Measurements from ENCODE around the gene CPSF6. TPM values are rescaled to one million over a fixed set of nuclear protein-coding genes. Genes with fewer than 3 reads are reported as not detected.

The CPSF6 gene
- total RNA-seq, 1 experiment from 2014 or later, result 88.4 TPM

GRCh38 chr12:69321351-69321750 is 82.0 kb downstream of the CPSF6 start (continued):
- TF ChIP-seq, protein P1, sequence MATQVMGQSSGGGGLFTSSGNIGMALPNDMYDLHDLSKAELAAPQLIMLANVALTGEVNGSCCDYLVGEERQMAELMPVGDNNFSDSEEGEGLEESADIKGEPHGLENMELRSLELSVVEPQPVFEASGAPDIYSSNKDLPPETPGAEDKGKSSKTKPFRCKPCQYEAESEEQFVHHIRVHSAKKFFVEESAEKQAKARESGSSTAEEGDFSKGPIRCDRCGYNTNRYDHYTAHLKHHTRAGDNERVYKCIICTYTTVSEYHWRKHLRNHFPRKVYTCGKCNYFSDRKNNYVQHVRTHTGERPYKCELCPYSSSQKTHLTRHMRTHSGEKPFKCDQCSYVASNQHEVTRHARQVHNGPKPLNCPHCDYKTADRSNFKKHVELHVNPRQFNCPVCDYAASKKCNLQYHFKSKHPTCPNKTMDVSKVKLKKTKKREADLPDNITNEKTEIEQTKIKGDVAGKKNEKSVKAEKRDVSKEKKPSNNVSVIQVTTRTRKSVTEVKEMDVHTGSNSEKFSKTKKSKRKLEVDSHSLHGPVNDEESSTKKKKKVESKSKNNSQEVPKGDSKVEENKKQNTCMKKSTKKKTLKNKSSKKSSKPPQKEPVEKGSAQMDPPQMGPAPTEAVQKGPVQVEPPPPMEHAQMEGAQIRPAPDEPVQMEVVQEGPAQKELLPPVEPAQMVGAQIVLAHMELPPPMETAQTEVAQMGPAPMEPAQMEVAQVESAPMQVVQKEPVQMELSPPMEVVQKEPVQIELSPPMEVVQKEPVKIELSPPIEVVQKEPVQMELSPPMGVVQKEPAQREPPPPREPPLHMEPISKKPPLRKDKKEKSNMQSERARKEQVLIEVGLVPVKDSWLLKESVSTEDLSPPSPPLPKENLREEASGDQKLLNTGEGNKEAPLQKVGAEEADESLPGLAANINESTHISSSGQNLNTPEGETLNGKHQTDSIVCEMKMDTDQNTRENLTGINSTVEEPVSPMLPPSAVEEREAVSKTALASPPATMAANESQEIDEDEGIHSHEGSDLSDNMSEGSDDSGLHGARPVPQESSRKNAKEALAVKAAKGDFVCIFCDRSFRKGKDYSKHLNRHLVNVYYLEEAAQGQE (IDR thresholded peaks at IDR 0.05; ENCODE audit: low read depth), result no peak

MicroRNAs within 50 kb of the gene (microRNA counts, 767-probe panel; counts per million panel counts)
- not detected for microRNA hsa-miR-1279

Small RNAs within 50 kb of the gene (microRNA-seq; reads per million reads assigned to microRNA genes)
- not detected for gene MIR1279 (ENCODE audit: borderline number of aligned reads)

Other genes starting within 250 kb of the CPSF6 start
- 1.3 TPM for gene LYZ, start 108.8 kb downstream of the CPSF6 start, total RNA-seq (2021; ENCODE audit: unreplicated experiment)
- 32.0 TPM for gene YEATS4, start 120.2 kb downstream of the CPSF6 start, total RNA-seq (2021; ENCODE audit: unreplicated experiment)
- gene FRS2, start 230.8 kb downstream of the CPSF6 start, total RNA-seq (2021; ENCODE audit: unreplicated experiment), result 14.7 TPM